HG03095 (cell line): Measurements from ENCODE around the gene TMEM14C.

Experiments
- ATAC-seq: cut with Tn5 transposase; IDR thresholded peaks from one replicate; pipeline ENCODE4 v1.9.1; 2021; ENCODE audit warnings: moderate library complexity; ENCODE audit not compliant: unreplicated experiment

The TMEM14C gene

DNA sequence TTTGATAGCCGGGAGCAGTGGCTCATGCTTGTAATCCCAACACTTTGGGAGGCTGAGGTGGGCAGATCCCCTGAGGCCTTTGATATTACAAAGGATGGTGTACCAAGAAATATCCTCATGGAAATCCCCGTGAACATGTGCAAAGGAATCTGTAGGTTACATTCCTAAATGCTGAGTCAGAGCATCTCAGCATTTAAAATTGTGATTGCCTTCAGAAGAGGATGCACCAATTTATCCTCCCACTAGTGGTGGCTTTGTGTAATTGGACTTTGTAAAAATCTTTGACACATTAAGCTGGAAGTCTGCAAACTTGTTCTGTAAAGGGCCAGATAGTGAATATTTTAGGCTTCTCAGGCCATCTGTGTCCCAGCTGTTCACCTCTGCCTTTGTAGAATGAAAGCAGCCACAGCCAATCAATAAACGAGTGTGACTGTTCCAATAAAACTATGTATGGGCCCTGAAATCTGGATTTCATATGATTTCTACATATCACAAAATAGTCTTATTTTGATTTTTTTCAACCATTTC is 36.5 kb downstream of the TMEM14C start:
- ATAC-seq: no peak

DNA sequence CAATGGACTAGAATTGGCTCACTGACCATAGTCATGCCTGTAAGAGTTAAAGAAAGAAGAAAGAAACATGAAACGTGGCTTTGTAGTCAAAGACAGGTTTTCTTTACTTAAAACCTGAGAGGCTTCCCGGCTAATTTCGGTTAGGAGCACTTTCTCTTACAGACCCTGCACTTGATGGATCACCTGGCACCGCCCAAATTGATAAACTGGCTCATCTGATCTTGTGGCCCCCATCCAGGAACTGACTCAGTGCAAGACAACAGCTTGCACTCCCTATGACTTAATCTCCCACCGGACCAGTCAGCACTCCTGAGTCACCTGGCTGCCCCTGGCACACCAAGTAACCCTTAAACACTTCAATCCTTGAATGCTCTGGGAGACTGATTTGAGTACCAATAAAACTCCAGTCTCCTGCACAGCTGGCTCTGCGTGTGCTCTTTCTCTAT is 37.0 kb downstream of the TMEM14C start:
- ATAC-seq: no peak

DNA sequence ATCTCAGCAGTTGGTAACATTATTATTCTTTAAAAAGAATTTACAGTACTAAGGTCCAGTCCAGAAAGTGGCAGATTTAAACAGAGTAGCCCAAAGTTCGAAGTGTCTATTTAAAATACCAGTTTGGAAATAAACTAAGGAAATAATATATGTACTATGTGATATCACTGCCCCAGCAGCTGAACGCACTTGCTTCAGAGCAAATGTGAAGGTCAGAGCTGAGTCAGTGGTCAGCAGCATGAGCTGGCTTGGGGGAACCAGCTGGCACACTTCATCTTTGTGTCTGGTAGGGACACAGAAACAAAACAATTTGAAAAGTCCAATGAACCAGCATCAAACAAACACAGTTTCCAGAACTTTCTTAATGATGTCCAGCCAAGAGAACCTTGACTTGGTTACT is 40.1 kb downstream of the TMEM14C start:
- ATAC-seq: no peak

DNA sequence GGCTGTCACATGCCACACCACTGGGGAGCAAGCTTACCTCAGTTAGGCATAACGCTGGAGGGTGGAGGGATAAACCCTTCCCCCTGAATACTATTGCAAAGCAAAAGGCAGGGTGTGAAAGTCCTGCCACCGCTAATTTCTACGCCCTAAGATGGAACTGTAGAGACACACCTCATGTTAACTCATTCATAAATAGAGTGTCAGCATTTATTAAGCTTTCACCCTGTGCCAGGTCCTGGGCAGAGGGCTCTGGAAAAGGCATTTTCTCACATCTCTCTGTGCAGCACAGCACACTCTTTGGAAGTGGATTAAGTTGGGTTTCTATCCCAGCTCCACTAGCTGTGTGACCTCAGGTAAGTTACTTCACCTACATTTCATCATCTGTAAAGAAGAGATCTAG is 46.5 kb downstream of the TMEM14C start:
- ATAC-seq: no peak

DNA sequence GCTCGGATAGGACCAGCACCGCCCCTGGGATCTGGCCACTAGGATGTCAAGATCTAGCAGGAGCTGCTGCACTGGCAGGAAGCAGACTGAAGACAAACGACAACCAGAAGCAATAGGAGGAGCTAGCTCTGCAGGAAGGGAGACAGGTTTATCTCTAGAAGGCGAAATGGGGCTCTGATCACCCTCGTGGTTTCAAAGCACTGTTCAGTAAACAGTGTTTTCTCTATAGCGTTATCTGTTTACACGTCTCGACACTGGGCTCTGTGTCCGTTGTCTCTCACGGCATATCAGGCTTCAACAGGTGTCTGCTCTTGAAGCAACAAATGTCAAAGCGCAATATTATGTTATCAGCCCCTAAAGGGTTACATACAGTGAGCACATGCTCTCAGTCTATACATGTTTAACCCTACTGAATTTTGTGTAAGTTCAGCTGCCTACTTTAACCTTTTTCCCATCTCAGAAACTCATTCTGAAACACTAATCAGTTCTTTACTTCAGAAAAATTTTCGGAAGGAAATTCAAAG is 48.6 kb downstream of the TMEM14C start:
- ATAC-seq: no peak

DNA sequence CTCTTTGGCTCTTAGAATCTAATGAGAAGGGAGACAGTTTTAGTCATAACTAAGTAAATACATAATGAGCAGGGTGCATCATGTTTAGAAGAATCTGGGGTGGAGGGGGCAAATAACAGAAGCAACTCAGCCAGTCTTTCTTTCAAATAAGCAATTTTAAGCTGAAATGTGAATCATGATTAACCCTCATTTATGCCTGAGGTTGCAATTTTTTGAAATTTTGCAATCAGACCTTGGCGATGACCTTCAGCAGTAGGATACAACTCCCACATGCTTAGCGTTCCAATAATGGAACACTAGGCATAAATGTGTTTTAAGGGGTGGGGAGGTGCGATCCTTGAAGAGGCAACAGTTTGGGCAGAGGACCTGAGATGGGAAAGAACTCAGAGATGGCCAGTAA is 55.4 kb downstream of the TMEM14C start:
- no peak for ATAC-seq

DNA sequence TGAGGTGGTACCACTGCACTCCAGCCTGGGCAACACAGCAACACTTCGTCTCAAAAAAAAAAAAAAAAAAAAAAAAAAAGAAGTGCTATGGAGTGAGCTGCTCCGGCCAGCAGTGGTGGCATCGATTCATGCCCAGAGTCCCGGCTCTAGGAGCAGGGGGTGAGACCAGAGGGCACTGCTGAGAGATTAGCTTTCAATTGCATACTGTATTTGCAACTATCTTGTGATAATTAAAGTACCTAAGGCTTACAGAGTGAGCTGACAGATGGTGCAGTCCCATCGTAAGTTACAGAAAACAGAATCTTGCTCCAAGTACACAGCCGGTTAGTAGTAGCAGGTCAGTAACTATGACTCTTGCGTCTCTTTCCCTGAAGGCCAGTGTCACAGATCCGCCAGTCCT is 56.2 kb downstream of the TMEM14C start:
- ATAC-seq: no peak
